NCI-H1092 (cell line): ENCODE measurements around the gene ABCB4.

Source experiments
- DNase-seq: peaks from one replicate; lab custom pipeline; 2025; lab: John Stamatoyannopoulos, UW

The ABCB4 gene

DNA sequence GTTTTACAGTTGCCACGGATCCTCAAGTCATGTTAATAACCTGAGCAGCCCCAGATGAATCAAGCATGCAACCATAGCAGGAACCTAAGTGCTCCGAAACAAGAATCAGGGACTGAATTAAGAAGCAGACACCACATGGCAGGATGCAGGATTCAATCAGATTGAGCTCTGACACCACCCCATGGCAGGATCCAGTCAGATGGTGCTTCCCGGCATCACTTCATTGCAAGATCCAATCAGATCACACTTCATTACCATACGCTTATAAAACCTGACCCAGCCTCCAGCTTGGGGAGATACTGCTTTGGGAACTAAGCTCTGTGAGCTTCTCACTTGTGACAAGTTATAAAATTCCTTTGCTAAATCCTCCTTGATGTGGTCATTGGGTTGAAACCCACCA lies 55.3 kb downstream of the ABCB4 start:
- no peak for DNase-seq

GRCh38 chr7:87416682-87417587 lies 58.5 kb downstream of the ABCB4 start:
- DNase-seq: peak; percentile 36

GRCh38 chr7:87414794-87415188 lies 60.7 kb downstream of the ABCB4 start:
- DNase-seq: no peak

DNA sequence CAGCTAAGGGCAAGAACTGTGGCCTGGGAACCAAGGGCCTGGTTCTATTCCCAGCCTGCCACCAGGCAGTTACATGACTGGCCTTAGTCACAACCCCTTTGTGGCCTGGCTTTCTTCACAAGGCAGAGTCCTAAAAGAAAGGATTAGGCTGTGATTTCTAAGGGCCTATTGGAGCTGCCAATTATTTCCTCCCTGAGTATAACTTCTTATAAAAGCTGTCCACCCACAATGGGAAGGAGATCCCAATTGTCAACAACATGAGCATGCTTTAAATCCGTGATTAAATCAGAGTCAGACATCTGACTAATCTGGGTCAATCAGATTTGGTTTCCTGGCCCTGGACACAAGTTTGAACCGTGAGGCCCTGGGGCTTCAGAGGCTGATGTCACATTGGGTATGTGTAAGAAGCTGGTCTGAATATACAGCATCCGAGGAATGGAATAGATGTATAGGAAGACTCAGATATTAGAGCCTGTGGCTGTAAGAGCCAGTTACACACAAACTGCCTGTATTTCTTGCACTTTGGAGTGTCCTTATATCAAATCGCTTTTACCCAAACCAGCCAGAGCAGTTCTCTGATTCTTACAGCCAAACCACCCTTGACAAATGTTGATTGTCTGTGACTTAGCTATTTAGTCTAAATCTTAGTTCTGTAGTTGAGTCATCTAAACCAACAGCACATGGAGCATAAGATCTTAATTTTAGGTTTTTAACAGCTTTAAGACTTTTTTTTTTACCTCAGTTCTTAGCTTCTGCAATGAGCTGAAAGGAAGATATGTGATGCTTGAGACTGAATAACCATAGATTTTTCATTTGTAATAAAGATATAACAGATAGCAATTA lies 61.3 kb downstream of the ABCB4 start:
- DNase-seq: no peak

- DNase-seq: no peak
Measured at GRCh38 chr7:87413029-87413428, 62.5 kb downstream of the ABCB4 start.

DNA sequence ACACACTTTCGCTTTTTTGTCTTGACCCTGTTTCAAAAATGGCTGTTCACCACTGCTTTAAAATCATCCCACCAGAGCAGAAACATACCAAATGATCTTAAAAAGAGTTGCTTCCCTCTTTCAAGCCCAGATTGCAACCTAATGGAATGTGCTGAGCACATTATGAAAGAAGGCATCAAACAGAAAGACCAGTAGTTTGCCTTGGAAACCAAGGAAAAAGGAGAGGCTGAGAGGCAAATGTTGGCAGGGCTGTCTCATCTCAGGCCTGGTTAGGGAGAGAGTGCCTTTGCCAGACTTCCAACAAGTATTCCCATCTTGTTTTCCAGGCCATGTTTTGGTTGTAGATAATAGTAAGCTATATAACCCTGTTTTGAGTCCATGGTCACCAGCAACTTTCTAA lies 64.3 kb downstream of the ABCB4 start:
- DNase-seq: no peak

DNA sequence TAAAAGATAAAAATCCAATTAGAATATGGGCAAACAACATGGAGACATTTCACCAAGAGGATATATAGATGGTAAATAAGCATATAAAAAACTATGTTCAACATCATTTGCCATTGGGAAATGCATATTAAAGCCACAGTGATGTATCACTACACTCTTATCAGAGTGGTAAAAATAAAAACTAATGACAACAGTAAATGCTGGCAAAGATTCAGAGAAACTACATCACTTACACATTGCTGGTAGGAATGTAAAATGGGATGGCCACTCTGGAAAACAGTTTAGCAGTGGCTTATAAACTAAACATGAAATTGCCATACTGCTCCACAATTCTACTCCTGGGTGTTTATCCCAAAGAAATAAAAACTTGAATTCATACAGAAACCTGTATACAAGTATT lies 70.8 kb downstream of the ABCB4 start:
- DNase-seq: no peak

DNA sequence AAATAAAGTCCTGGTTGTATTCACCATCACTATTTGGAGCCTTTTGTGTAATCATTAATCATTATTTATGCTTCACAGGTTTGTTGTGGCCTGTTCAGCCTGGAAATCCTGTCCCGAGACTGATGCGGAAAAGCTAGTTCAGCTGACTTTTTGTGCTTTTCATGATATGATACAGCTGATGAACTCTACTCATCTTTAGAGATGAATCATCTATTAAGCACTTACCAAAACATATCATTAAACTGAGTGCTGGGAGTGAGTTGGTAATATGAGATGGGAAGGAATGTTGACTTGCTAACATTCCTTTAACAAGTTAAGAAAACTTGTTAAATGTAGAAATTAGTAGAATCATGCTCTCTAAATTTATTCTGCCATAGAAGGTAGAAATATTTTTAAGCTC lies 77.0 kb downstream of the ABCB4 start:
- DNase-seq: no peak

- DNase-seq: no peak
Measured at GRCh38 chr7:87395442-87396020, 79.9 kb downstream of the ABCB4 start.

GRCh38 chr7:87391020-87391701 lies 84.3 kb downstream of the ABCB4 start:
- DNase-seq: no peak

DNA sequence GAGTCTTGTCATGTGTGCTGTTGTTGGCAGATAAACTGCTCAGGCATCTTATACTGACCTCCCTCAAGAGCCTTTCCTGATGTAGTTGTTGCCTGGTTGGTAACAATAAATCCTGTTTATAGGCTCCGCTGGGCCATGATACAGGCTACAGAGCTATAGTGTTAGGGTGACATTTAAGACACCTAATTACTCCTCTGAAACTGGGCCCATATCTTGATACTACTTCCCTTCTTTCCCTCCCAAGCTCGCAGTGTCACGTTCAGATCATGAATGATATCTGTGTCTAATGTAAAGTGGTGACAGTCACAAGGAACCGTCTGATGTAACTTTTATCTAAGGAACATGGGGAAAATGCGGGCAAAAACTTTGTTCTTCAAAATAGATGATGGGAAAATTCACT lies 94.6 kb downstream of the ABCB4 start:
- no peak for DNase-seq

GRCh38 chr7:87375662-87376435 lies 99.6 kb downstream of the ABCB4 start:
- DNase-seq: no peak

DNA sequence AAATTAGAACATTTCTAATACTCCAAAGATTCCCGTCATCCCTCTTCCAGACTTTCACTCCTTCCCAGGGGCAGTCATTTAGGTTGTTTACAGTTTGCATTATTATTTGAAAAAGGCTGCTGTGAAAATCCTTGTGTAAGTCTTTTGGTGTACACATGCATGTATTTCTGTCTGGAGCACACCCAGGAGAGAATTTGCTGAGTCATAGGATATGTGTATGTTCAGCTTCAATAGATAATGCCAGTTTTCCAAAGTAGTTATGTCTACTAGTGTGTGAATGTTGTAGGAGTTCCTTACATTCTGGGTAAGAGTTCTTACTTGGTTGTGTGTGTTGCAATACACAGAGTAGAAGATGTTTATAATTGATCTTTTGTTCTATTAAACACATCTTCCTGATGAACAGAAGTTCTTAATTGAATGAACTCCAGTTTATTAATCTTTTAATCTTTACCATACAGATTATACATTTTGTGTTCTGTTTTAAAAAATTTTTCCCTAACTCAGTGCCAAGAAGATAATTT lies 104.8 kb downstream of the ABCB4 start:
- DNase-seq: no peak

DNA sequence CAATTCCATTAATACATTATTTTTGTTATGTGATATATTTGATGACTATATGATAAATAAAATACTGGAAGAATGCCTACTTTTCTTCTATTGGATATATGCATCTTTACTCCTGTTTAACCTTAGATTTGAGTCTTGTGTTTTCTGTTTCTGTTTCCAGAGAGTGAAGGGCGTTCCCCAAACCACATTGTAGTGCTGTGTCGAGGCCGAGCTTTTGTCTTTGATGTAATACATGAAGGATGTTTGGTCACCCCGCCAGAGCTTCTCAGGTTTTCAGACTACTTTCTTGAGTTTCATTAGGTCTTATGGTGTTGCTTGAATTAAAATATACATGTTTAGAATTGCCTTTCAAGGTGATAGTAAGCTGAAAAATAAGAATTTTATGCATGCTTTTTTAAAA lies 106.3 kb downstream of the ABCB4 start:
- no peak for DNase-seq

DNA sequence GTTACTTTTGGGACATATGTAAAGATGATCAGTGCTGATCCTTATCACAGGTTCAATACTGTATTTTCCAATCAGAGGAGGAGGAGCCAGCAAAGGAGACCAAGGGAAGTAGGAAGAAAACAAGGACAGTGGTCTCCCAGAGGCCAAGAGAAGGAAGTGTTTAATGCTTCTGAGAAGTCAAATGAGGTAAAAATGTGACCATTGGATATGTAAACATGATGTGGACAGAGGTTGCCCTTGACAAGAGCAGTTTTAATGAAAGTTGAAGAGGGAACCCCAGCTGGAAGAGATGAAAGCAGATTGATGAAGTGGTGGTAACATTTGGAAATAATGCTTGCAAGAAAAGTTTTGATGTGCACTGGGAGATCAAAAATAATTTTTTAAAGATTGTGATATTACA lies 111.2 kb downstream of the ABCB4 start:
- no peak for DNase-seq

DNA sequence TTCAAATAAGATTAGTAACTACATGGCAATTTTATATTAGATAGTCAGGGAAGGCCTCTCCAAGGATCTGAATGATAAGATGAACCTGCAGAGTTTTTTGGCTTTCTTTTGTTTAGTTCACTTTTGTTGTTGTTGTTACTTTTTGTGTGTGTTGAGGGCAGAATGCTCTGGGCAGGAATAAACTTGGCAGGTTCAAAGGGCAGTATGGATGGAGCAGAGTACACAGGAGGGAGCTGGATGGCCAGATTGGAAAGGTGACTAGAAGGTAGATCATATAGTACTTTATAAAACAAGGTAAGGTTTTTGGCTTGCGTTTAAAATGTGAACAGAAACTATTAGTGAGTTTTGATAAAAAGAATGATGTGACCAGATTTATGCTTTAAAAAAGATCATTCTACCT lies 112.1 kb downstream of the ABCB4 start:
- no peak for DNase-seq

GRCh38 chr7:87361320-87361719 lies 114.2 kb downstream of the ABCB4 start:
- no peak for DNase-seq

DNA sequence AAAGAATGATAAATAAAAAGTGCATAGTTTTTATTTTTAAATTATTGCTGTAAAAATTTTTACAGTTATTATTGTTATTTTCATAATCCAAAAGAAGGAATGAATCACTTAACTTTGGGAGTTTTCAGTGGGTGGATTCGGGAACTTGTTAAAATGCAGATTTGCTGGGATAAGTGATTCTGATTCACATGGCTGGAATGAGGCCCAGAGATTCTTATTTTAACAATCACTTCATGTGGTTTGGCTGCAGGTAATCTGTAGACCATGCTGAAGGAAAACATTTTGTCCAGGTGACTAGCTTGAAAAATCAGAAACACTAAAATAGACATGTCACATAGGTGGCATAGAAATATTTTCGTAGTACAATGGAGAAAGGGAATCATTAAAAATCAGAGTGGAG lies 116.1 kb downstream of the ABCB4 start:
- no peak for DNase-seq

GRCh38 chr7:87356448-87356847 lies 119.0 kb downstream of the ABCB4 start:
- DNase-seq: no peak

DNA sequence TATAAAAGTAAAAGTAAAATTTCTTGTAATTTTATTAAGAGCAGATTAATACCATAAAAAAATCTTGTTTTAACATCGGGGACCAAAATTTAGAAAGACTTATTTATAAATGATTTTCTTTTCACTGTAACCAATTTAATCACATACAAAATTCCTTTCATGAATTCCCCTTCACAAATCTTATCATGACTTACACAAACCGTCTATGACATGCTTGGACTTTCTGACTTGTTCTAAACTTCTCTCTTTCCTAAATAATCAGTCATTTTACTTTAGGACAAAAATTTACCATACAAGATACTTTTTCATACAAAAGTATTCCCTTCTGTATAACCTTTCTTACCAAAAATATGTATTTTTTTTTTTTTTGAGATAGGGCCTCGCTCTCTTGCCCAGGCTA lies 120.7 kb downstream of the ABCB4 start:
- no peak for DNase-seq
